K562 (cell line): ENCODE measurements around the gene SHC1. TPM values are rescaled to one million over a fixed set of nuclear protein-coding genes. Genes with fewer than 3 reads are reported as not detected.
A peak's percentile ranks its signal among the peaks of the same experiment; 100 is the strongest.

Source experiments
- ATAC-seq: fragments of 200-7000 bp; cut with Tn5 transposase; 3 replicates; pipeline ENCODE4 v1.9.1; 2020; ENCODE audit warnings: moderate library complexity
- BruUV-seq: library from RNA; stranded (reverse); fragments of 400-500 nt; replicated peaks from 2 replicates; lab custom pipeline; 2021; lab: Mats Ljungman, UMichigan
- CTCF ChIA-PET: fragments of 300-600 bp; formaldehyde crosslinking; extraction: SDS; loops from one replicate; lab custom pipeline; 2021; ENCODE audit warnings: low intra/inter-chr PET ratio; lab: Yijun Ruan, JAX
- POLR2A ChIA-PET: fragments of 300-600, 350-650 bp; sonication (Branson Sonifier 250); formaldehyde crosslinking; extraction: SDS; loops from one replicate; lab custom pipeline; 2021; ENCODE audit warnings: antibody characterized with exemption, inconsistent platforms; lab: Yijun Ruan, JAX
- DNase-seq, 4 experiments: peaks; one replicate each; pipeline versions ENCODE4 v3.0.0 to v3.0.0-alpha.2; 2011 to 2018; ENCODE audit warnings: low spot score in 3 of 4, mixed read lengths in 3 of 4; ENCODE audit errors: extremely low read depth in 1 of 4
- FAIRE-seq: peaks from 2 replicates; lab custom pipeline; 2011; peaks lifted over from hg19 to GRCh38; lab: Jason Lieb, UNC
- H2AFZ ChIP-seq: 2 replicates; pipeline ENCODE4 v1.6.0; 2011; ENCODE audit warnings: low read depth, low read length, control low read depth, inconsistent platforms
- H3K27ac ChIP-seq: fragments of 200-600 bp; 3 replicates; pipeline ENCODE4 v1.8.0; 2011; ENCODE audit warnings: low read depth, mild to moderate bottlenecking, control low read depth, inconsistent platforms, low read length, moderate library complexity, mixed read lengths; ENCODE audit errors: extremely low read depth
- H3K27me3 ChIP-seq, 2 experiments: fragments of 300-600 bp in 1 of 2; 2 replicates in 1 of 2; 3 replicates in 1 of 2; pipeline versions ENCODE4 v1.6.0 to v1.8.0; 2011; ENCODE audit warnings: inconsistent platforms in 2 of 2, low read length in 2 of 2, mild to moderate bottlenecking in 1 of 2, mixed read lengths in 1 of 2, moderate library complexity in 1 of 2; ENCODE audit not compliant: control insufficient read depth in 2 of 2, insufficient read depth in 2 of 2
- H3K36me3 ChIP-seq: fragments of 300-600 bp; 3 replicates; pipeline ENCODE4 v1.8.0; 2011; ENCODE audit warnings: mild to moderate bottlenecking, low read length, inconsistent platforms; ENCODE audit not compliant: control insufficient read depth, insufficient read depth
- H3K4me1 ChIP-seq, 2 experiments: fragments of 200-600 bp in 1 of 2; replicated peaks in 1 of 2; 2 replicates in 1 of 2; 3 replicates in 1 of 2; pipeline versions ENCODE4 v1.5.1 to v1.8.0; 2011; ENCODE audit warnings: inconsistent platforms in 2 of 2, low read length in 2 of 2, mild to moderate bottlenecking in 1 of 2, mixed read lengths in 1 of 2, moderate library complexity in 1 of 2; ENCODE audit not compliant: control insufficient read depth in 2 of 2, insufficient read depth in 2 of 2
- H3K4me2 ChIP-seq: 2 replicates; pipeline ENCODE4 v1.6.1; 2011; ENCODE audit warnings: low read length, control low read depth, inconsistent platforms, mixed read lengths; ENCODE audit not compliant: insufficient read depth
- H3K4me3 ChIP-seq: fragments of 200-600 bp; sonication (generic), shearing (Covaris generic); 2 replicates; pipeline ENCODE4 v1.5.1; 2016; ENCODE audit warnings: control low read depth, inconsistent platforms
- H3K79me2 ChIP-seq: fragments of 200-600 bp; 3 replicates; pipeline ENCODE4 v1.8.0; 2011; ENCODE audit warnings: low read length, inconsistent platforms; ENCODE audit not compliant: control insufficient read depth, insufficient read depth
- H3K9ac ChIP-seq, 2 experiments: 2 replicates each; pipeline versions ENCODE4 v1.6.0 to v1.6.1; 2011; ENCODE audit warnings: low read depth in 2 of 2, low read length in 2 of 2, control low read depth in 1 of 2, inconsistent platforms in 1 of 2, mild to moderate bottlenecking in 1 of 2, mixed read lengths in 1 of 2; ENCODE audit not compliant: insufficient read depth in 1 of 2
- H3K9me1 ChIP-seq: one replicate; pipeline ENCODE4 v1.6.0; 2011; ENCODE audit warnings: inconsistent platforms, mild to moderate bottlenecking, low read length, moderate library complexity; ENCODE audit not compliant: control insufficient read depth, insufficient read depth
- H3K9me3 ChIP-seq: replicated peaks from 2 replicates; pipeline ENCODE4 v1.5.1; 2011; ENCODE audit warnings: low read depth, low read length, inconsistent platforms; ENCODE audit not compliant: control insufficient read depth, insufficient read depth
- H4K20me1 ChIP-seq: replicated peaks from 2 replicates; pipeline ENCODE4 v1.6.1; 2011; ENCODE audit warnings: low read length, inconsistent platforms, mixed read lengths; ENCODE audit not compliant: control insufficient read depth, insufficient read depth
- ATF3 ChIP-seq, 2 experiments: fragments of 450-650 bp in 1 of 2; sonication (generic) in 1 of 2; formaldehyde crosslinking in 1 of 2; IDR thresholded peaks in 1 of 2; conservative IDR thresholded peaks in 1 of 2; 2 replicates each; pipeline versions ENCODE4 v1.6.1 to v1.8.1; 2016 to 2023; ENCODE audit warnings: mild to moderate bottlenecking in 2 of 2, moderate library complexity in 2 of 2, inconsistent platforms in 1 of 2, missing genetic modification reagents in 1 of 2
- BMI1 ChIP-seq: fragments of 150-350 bp; IDR thresholded peaks from 2 replicates; pipeline ENCODE4 v1.6.1; 2014; ENCODE audit warnings: low read length
- CHCHD3 ChIP-seq: fragments of 250-450 bp; sonication (Bioruptor Pico); IDR thresholded peaks from 2 replicates; pipeline ENCODE4 v2.1.2; 2022; ENCODE audit warnings: mild to moderate bottlenecking
- GATA2 ChIP-seq: sonication (generic); formaldehyde crosslinking; IDR thresholded peaks from 2 replicates; pipeline ENCODE4 v1.4.0; 2020; ENCODE audit warnings: mild to moderate bottlenecking, missing genetic modification reagents
- TAF7 ChIP-seq: fragments of 450-650 bp; IDR thresholded peaks from 2 replicates; pipeline ENCODE4 v1.6.1; 2016; ENCODE audit warnings: missing genetic modification characterization, missing compliant biosample characterization
- WGBS: fragments of 100-300 bp; shearing (Covaris generic); methylation state at CpG from one replicate; pipeline ENCODE4 v1.1.6; 2016; ENCODE audit warnings: low coverage, mixed read lengths; ENCODE audit not compliant: insufficient coverage; ENCODE audit errors: missing lambda C conversion rate; 5-methylcytosine and 5-hydroxymethylcytosine counted together
- in situ Hi-C: fragments of 300-500 bp; cut with MboI; formaldehyde crosslinking; loops from 4 replicates; pipeline ENCODE4 v1.15.0; 2018; ENCODE audit warnings: inconsistent platforms, mixed read lengths
- intact Hi-C: fragments of 100-400 bp; cut with micrococcal nuclease; formaldehyde crosslinking; loops from 2 replicates; pipeline ENCODE4 v1.14.2; 2022
- polyA plus RNA-seq, 8 experiments: library from polyadenylated mRNA; depleted of rRNA in 4 of 8; stranded (reverse) in 5 of 8; unstranded in 3 of 8; fragments of >200 nt; fragmentation: Nextera tagmentation in 2 of 8; fragmentation: Illumina TruSeq in 1 of 8; extraction: Ambion mirVana in 2 of 8; extraction: Trizol in 1 of 8; gene quantifications; 2 replicates each; pipeline versions ENCODE4 v1.2.1 to v1.2.3, GENCODE V29; 2011 to 2014; ENCODE audit warnings: inconsistent platforms in 1 of 8, missing spikeins in 1 of 8
- total RNA-seq, 7 experiments: library from RNA; depleted of rRNA in 6 of 7; stranded (reverse); fragments of >200 nt in 6 of 7; fragmentation: Illumina TruSeq in 2 of 7; extraction: Trizol in 2 of 7; gene quantifications; 2 replicates each; pipeline versions ENCODE4 v1.2.1 to v1.2.3, GENCODE V29; 2011 to 2021; ENCODE audit warnings: low replicate concordance in 1 of 7
- TF ChIP-seq, protein P1 (sequence below): fragments of 200-800 bp; sonication (Bioruptor generic); IDR thresholded peaks from 2 replicates; pipeline ENCODE4 v1.6.1; 2016; ENCODE audit warnings: missing genetic modification characterization, missing compliant biosample characterization
- TF ChIP-seq, protein P2 (sequence below), 3 experiments: fragments of 200-800 bp in 1 of 3; fragments of 250-450 bp in 1 of 3; fragments of 450-650 bp in 1 of 3; sonication (Bioruptor Pico) in 1 of 3; sonication (Bioruptor generic) in 1 of 3; formaldehyde crosslinking in 1 of 3; IDR thresholded peaks; 2 replicates each; pipeline versions ENCODE4 v1.6.1 to v1.8.0; 2016 to 2022; ENCODE audit warnings: mild to moderate bottlenecking in 2 of 3, missing genetic modification characterization in 2 of 3, missing compliant biosample characterization in 1 of 3, moderate library complexity in 1 of 3

The SHC1 gene
- total and polyA plus RNA-seq, 9 of the 15 experiments (the other 6 are each of a cell fraction or from before 2014, with no cell fraction given) = 4.1 to 113 (median 51.9) TPM

DNA sequence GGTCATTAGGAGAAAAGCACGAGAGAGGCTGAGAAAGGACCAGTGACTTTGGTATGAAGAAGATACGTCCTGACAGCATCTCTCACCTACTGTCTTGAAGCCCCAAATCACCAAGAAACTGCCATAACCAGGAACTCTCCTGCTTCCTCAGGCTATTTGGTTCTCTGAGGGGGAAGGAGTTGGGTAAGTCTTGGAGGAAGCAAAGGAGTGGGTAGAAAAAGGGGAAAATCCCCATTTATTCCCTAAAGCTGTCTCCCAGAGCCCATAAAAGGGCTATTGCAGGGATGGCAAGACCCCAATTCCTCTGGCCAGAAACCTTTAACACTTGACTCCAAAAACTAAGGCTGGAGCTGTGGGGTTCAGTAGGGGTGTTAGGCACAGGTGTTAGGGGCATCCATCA is 12.5 kb downstream of the SHC1 start:
- Histone ChIP-seq H3K79me2 (peaks cover 35% of the 10 kb centered on the region), H2AFZ (no peak overlapping the region), H3K27me3 (no peaks in the 10 kb centered on the region), H4K20me1 (no peaks in the 10 kb centered on the region), H3K9me3 (no peaks in the 10 kb centered on the region), H3K27ac (no peak overlapping the region), H3K9me1 (no peaks in the 10 kb centered on the region), H3K9ac (no peak overlapping the region), H3K4me2 (no peak overlapping the region), H3K4me1 (peaks cover 27 to 44% of the 10 kb centered on the region in 2 experiments; a peak in 4 of 5 replicates), H3K4me3 (no peak overlapping the region), H3K36me3 (peaks cover 27% of the 10 kb centered on the region; the same call in 2 of the 3 replicates)
- DNase-seq (no peak), ATAC-seq (no peak), FAIRE-seq (no peak)
- WGBS = 68% methylated on average over 2 of the region's 2 CpGs
- TSS peak; percentile 8 for BruUV-seq
- ChIA-PET CTCF (no interaction called here), POLR2A (interaction anchor here (4.8 kb wide), 1 partner anchor 13 kb away, joined by 20 read pairs; the partner anchor contains the start of gene SHC1)
- intact Hi-C loops = no loop called here
- in situ Hi-C loops = loop anchor here (5.0 kb wide), 1 partner anchor 104 kb away; the partner anchor contains the start of gene EFNA4
- TF ChIP-seq, protein P1, sequence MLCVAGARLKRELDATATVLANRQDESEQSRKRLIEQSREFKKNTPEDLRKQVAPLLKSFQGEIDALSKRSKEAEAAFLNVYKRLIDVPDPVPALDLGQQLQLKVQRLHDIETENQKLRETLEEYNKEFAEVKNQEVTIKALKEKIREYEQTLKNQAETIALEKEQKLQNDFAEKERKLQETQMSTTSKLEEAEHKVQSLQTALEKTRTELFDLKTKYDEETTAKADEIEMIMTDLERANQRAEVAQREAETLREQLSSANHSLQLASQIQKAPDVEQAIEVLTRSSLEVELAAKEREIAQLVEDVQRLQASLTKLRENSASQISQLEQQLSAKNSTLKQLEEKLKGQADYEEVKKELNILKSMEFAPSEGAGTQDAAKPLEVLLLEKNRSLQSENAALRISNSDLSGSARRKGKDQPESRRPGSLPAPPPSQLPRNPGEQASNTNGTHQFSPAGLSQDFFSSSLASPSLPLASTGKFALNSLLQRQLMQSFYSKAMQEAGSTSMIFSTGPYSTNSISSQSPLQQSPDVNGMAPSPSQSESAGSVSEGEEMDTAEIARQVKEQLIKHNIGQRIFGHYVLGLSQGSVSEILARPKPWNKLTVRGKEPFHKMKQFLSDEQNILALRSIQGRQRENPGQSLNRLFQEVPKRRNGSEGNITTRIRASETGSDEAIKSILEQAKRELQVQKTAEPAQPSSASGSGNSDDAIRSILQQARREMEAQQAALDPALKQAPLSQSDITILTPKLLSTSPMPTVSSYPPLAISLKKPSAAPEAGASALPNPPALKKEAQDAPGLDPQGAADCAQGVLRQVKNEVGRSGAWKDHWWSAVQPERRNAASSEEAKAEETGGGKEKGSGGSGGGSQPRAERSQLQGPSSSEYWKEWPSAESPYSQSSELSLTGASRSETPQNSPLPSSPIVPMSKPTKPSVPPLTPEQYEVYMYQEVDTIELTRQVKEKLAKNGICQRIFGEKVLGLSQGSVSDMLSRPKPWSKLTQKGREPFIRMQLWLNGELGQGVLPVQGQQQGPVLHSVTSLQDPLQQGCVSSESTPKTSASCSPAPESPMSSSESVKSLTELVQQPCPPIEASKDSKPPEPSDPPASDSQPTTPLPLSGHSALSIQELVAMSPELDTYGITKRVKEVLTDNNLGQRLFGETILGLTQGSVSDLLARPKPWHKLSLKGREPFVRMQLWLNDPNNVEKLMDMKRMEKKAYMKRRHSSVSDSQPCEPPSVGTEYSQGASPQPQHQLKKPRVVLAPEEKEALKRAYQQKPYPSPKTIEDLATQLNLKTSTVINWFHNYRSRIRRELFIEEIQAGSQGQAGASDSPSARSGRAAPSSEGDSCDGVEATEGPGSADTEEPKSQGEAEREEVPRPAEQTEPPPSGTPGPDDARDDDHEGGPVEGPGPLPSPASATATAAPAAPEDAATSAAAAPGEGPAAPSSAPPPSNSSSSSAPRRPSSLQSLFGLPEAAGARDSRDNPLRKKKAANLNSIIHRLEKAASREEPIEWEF (CRISPR knock-in tag) = no peak
- TF ChIP-seq, protein P2, sequence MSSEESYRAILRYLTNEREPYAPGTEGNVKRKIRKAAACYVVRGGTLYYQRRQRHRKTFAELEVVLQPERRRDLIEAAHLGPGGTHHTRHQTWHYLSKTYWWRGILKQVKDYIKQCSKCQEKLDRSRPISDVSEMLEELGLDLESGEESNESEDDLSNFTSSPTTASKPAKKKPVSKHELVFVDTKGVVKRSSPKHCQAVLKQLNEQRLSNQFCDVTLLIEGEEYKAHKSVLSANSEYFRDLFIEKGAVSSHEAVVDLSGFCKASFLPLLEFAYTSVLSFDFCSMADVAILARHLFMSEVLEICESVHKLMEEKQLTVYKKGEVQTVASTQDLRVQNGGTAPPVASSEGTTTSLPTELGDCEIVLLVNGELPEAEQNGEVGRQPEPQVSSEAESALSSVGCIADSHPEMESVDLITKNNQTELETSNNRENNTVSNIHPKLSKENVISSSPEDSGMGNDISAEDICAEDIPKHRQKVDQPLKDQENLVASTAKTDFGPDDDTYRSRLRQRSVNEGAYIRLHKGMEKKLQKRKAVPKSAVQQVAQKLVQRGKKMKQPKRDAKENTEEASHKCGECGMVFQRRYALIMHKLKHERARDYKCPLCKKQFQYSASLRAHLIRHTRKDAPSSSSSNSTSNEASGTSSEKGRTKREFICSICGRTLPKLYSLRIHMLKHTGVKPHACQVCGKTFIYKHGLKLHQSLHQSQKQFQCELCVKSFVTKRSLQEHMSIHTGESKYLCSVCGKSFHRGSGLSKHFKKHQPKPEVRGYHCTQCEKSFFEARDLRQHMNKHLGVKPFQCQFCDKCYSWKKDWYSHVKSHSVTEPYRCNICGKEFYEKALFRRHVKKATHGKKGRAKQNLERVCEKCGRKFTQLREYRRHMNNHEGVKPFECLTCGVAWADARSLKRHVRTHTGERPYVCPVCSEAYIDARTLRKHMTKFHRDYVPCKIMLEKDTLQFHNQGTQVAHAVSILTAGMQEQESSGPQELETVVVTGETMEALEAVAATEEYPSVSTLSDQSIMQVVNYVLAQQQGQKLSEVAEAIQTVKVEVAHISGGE (CRISPR knock-in tag; IDR thresholded peaks at IDR 0.05) = no peak
- TF ChIP-seq TAF7 (tag) = no peak
- TF ChIP-seq BMI1 = no peak
- no peak for TF ChIP-seq ATF3 (IDR thresholded peaks at IDR 0.05)
- no peak for TF ChIP-seq ATF3 (CRISPR knock-in tag; conservative IDR thresholded peaks at IDR 0.05)
- no peak for TF ChIP-seq CHCHD3 (CRISPR knock-in tag)
- no peak for TF ChIP-seq GATA2 (CRISPR knock-in tag)
